OCI-LY1 (cell line): ENCODE results near the gene ENTPD8.

Source experiments
- H2AFZ ChIP-seq: fragments of 200-600 bp; sonication (generic), shearing (Covaris generic); 2 replicates; pipeline ENCODE4 v1.6.0; 2014; ENCODE audit warnings: antibody characterized with exemption, mild to moderate bottlenecking, low read length
- H3F3A ChIP-seq: fragments of 200-600 bp; sonication (generic), shearing (Covaris generic); 2 replicates; pipeline ENCODE4 v1.6.0; 2014; ENCODE audit warnings: mild to moderate bottlenecking, antibody characterized with exemption, low read length, moderate library complexity; ENCODE audit not compliant: insufficient read depth
- H3K27ac ChIP-seq: fragments of 200-600 bp; sonication (generic); 2 replicates; pipeline ENCODE4 v1.5.1; 2014; ENCODE audit warnings: low read length, mixed run types, mild to moderate bottlenecking, low read depth; ENCODE audit not compliant: poor library complexity, severe bottlenecking
- H3K27me3 ChIP-seq: fragments of 200-600 bp; sonication (generic); 2 replicates; pipeline ENCODE4 v1.6.0; 2014; ENCODE audit warnings: antibody characterized with exemption, mild to moderate bottlenecking, low read length, moderate library complexity; ENCODE audit not compliant: insufficient read depth
- H3K36me3 ChIP-seq: fragments of 200-600 bp; sonication (generic); 2 replicates; pipeline ENCODE4 v1.6.1; 2014; ENCODE audit warnings: mild to moderate bottlenecking, antibody characterized with exemption, low read length, moderate library complexity, mixed read lengths; ENCODE audit not compliant: insufficient read depth
- H3K4me1 ChIP-seq: fragments of 200-600 bp; sonication (generic); 2 replicates; pipeline ENCODE4 v1.5.1; 2014; ENCODE audit warnings: mild to moderate bottlenecking, low read length, moderate library complexity; ENCODE audit not compliant: insufficient read depth, severe bottlenecking
- H3K4me2 ChIP-seq: fragments of 200-600 bp; sonication (generic), shearing (Covaris generic); 2 replicates; pipeline ENCODE4 v1.6.1; 2014; ENCODE audit warnings: low read length
- H3K4me3 ChIP-seq: fragments of 200-600 bp; sonication (generic); 2 replicates; pipeline ENCODE4 v1.5.1; 2014; ENCODE audit warnings: low read length, low read depth, mild to moderate bottlenecking, mixed read lengths; ENCODE audit not compliant: poor library complexity, severe bottlenecking
- H3K79me2 ChIP-seq: fragments of 200-600 bp; shearing (Covaris generic); 2 replicates; pipeline ENCODE4 v1.6.1; 2016; ENCODE audit warnings: mixed run types, low read length, mixed read lengths; ENCODE audit not compliant: insufficient read depth
- H3K9ac ChIP-seq: fragments of 200-600 bp; sonication (generic), shearing (Covaris generic); 2 replicates; pipeline ENCODE4 v1.6.1; 2014; ENCODE audit warnings: mild to moderate bottlenecking, low read length, mixed read lengths
- H3K9me2 ChIP-seq: fragments of 200-600 bp; sonication (generic), shearing (Covaris generic); 2 replicates; pipeline ENCODE4 v1.6.1; 2014; ENCODE audit warnings: low read depth, mild to moderate bottlenecking, low read length, mixed read lengths
- H3K9me3 ChIP-seq: fragments of 200-600 bp; shearing (Covaris generic); 2 replicates; pipeline ENCODE4 v1.6.1; 2014; ENCODE audit warnings: low read length, mixed read lengths
- H4K20me1 ChIP-seq: fragments of 200-600 bp; sonication (generic), shearing (Covaris generic); 2 replicates; pipeline ENCODE4 v1.6.0; 2016; ENCODE audit warnings: mild to moderate bottlenecking, low read length; ENCODE audit not compliant: insufficient read depth
- CTCF ChIP-seq: fragments of 200-600 bp; sonication (generic), shearing (Covaris generic); IDR thresholded peaks from 2 replicates; pipeline ENCODE4 v1.5.1; 2017; ENCODE audit warnings: mild to moderate bottlenecking, antibody characterized with exemption, low read length, moderate library complexity, mixed read lengths
- EZH2 ChIP-seq: fragments of 200-600 bp; sonication (generic), shearing (Covaris generic); IDR thresholded peaks from 2 replicates; pipeline ENCODE4 v1.8.0; 2017; ENCODE audit warnings: borderline replicate concordance, mixed run types, mild to moderate bottlenecking, antibody characterized with exemption, low read length, moderate library complexity, mixed read lengths

The ENTPD8 gene

GRCh38 chr9:137396227-137396626 is 44.9 kb downstream of the ENTPD8 start:
- Histone ChIP-seq H3K9me3 (no peaks in the 10 kb centered on the region), H4K20me1 (no peaks in the 10 kb centered on the region), H3K79me2 (no peaks in the 10 kb centered on the region), H3K36me3 (no peaks in the 10 kb centered on the region), H3F3A (no peaks in the 10 kb centered on the region), H2AFZ (no peak overlapping the region), H3K4me1 (no peaks in the 10 kb centered on the region), H3K4me3 (no peak overlapping the region), H3K9ac (no peak overlapping the region), H3K4me2 (no peak overlapping the region), H3K27ac (no peak overlapping the region), H3K9me2 (no peaks in the 10 kb centered on the region), H3K27me3 (no peaks in the 10 kb centered on the region)
- no peak for TF ChIP-seq EZH2
- TF ChIP-seq CTCF: no peak

- H3K79me2 ChIP-seq: no peaks in the 10 kb centered on the region
- no peaks in the 10 kb centered on the region for H3K27me3 ChIP-seq
- no peak overlapping the region for H2AFZ ChIP-seq
- H3K4me1 ChIP-seq: no peaks in the 10 kb centered on the region
- no peaks in the 10 kb centered on the region for H3K9me3 ChIP-seq
- no peaks in the 10 kb centered on the region for H4K20me1 ChIP-seq
- no peak overlapping the region for H3K9ac ChIP-seq
- TF ChIP-seq CTCF (no peak), EZH2 (no peak)
- H3K4me2 ChIP-seq: no peak overlapping the region
- H3F3A ChIP-seq: no peaks in the 10 kb centered on the region
- H3K27ac ChIP-seq: no peak overlapping the region
- no peak overlapping the region for H3K4me3 ChIP-seq
- H3K36me3 ChIP-seq: no peaks in the 10 kb centered on the region
- no peaks in the 10 kb centered on the region for H3K9me2 ChIP-seq
Measured at GRCh38 chr9:137395666-137396010, 45.5 kb downstream of the ENTPD8 start.

- H3K4me1 ChIP-seq: no peaks in the 10 kb centered on the region
- no peaks in the 10 kb centered on the region for H3F3A ChIP-seq
- TF ChIP-seq EZH2: no peak
- TF ChIP-seq CTCF: no peak
- no peaks in the 10 kb centered on the region for H3K36me3 ChIP-seq
- H3K9ac ChIP-seq: no peak overlapping the region
- no peak overlapping the region for H2AFZ ChIP-seq
- no peaks in the 10 kb centered on the region for H3K9me2 ChIP-seq
- no peaks in the 10 kb centered on the region for H3K9me3 ChIP-seq
- H3K79me2 ChIP-seq: no peaks in the 10 kb centered on the region
- H3K4me2 ChIP-seq: no peak overlapping the region
- no peaks in the 10 kb centered on the region for H4K20me1 ChIP-seq
- no peak overlapping the region for H3K27ac ChIP-seq
- no peak overlapping the region for H3K4me3 ChIP-seq
- H3K27me3 ChIP-seq: no peaks in the 10 kb centered on the region
Measured at GRCh38 chr9:137394866-137395665, 46.1 kb downstream of the ENTPD8 start.
